Osteoblast (primary cell): ENCODE results near the gene PM20D1. TPM values are rescaled to one million over a fixed set of nuclear protein-coding genes. Genes with fewer than 3 reads are reported as not detected.
"Not testable (repeated sequence)": the region's sequence is repeated elsewhere in the genome, so short reads cannot be mapped to it uniquely, and the experiment has no call there.

Source experiments
- DNase-seq: peaks from one replicate; pipeline ENCODE4 v3.0.0; 2011; ENCODE audit warnings: low spot score, mixed read lengths; ENCODE audit not compliant: insufficient read length; ENCODE audit errors: missing footprints
- H2AFZ ChIP-seq: 2 replicates; pipeline ENCODE4 v1.6.0; 2011; ENCODE audit warnings: mild to moderate bottlenecking, low read length
- H3K27ac ChIP-seq: 2 replicates; pipeline ENCODE4 v1.5.1; 2011; ENCODE audit warnings: mild to moderate bottlenecking, low read depth, low read length, moderate library complexity
- H3K27me3 ChIP-seq: 2 replicates; pipeline ENCODE4 v1.6.0; 2012; ENCODE audit warnings: mild to moderate bottlenecking, control low read depth, inconsistent platforms, low read length, moderate library complexity; ENCODE audit not compliant: insufficient read depth
- H3K36me3 ChIP-seq: 2 replicates; pipeline ENCODE4 v1.5.1; 2011; ENCODE audit warnings: mild to moderate bottlenecking, low read length, control low read depth, moderate library complexity; ENCODE audit not compliant: insufficient read depth
- H3K4me1 ChIP-seq: 2 replicates; pipeline ENCODE4 v1.5.1; 2011; ENCODE audit warnings: mild to moderate bottlenecking, low read length, control low read depth, moderate library complexity; ENCODE audit not compliant: insufficient read depth
- H3K4me2 ChIP-seq: 2 replicates; pipeline ENCODE4 v1.6.0; 2011; ENCODE audit warnings: mild to moderate bottlenecking, low read length; ENCODE audit not compliant: insufficient read depth
- H3K4me3 ChIP-seq: fragments of 200-600 bp; sonication (generic); 3 replicates; pipeline ENCODE4 v1.5.1; 2012; ENCODE audit warnings: mild to moderate bottlenecking, low read length, inconsistent platforms; ENCODE audit not compliant: insufficient read depth
- H3K79me2 ChIP-seq: 2 replicates; pipeline ENCODE4 v1.6.0; 2012; ENCODE audit warnings: mild to moderate bottlenecking, low read length, control low read depth, inconsistent platforms; ENCODE audit not compliant: insufficient read depth
- H3K9me3 ChIP-seq: 2 replicates; pipeline ENCODE4 v1.5.1; 2011; ENCODE audit warnings: low read depth, low read length, control low read depth
- H4K20me1 ChIP-seq: 2 replicates; pipeline ENCODE4 v1.6.0; 2012; ENCODE audit warnings: mild to moderate bottlenecking, low read length, control low read depth; ENCODE audit not compliant: insufficient read depth
- CTCF ChIP-seq: IDR thresholded peaks from 2 replicates; pipeline ENCODE4 v1.5.1; 2011; ENCODE audit warnings: mild to moderate bottlenecking, low read depth, low read length, moderate library complexity; ENCODE audit errors: extremely low read depth
- total RNA-seq: library from RNA; depleted of rRNA; stranded (reverse); fragments of >200 nt; gene quantifications from 2 replicates; pipeline ENCODE4 v1.2.3, GENCODE V29; 2012

The PM20D1 gene
- total RNA-seq, 1 donor = not detected

- no peak overlapping the region for H3K4me3 ChIP-seq
- H3K9me3 ChIP-seq = no peaks in the 10 kb centered on the region
- H3K27ac ChIP-seq = no peak overlapping the region
- H2AFZ ChIP-seq = no peak overlapping the region
- H3K4me1 ChIP-seq = no peaks in the 10 kb centered on the region
- H3K4me2 ChIP-seq = no peak overlapping the region
- no peaks in the 10 kb centered on the region for H4K20me1 ChIP-seq
- no peaks in the 10 kb centered on the region for H3K36me3 ChIP-seq
- no peak for DNase-seq
- no peak for TF ChIP-seq CTCF
- H3K27me3 ChIP-seq = no peaks in the 10 kb centered on the region
- no peaks in the 10 kb centered on the region for H3K79me2 ChIP-seq
Measured at GRCh38 chr1:205878026-205878425, 28.1 kb upstream of the PM20D1 start.

GRCh38 chr1:205873148-205873547 lies 23.2 kb upstream of the PM20D1 start:
- not testable (repeated sequence) for H4K20me1 ChIP-seq, H3K4me3 ChIP-seq, H3K79me2 ChIP-seq, H3K4me1 ChIP-seq, H3K4me2 ChIP-seq, H3K36me3 ChIP-seq, H3K9me3 ChIP-seq, H2AFZ ChIP-seq, H3K27ac ChIP-seq, H3K27me3 ChIP-seq, DNase-seq

- Histone ChIP-seq H3K4me2 (no peak overlapping the region), H4K20me1 (no peaks in the 10 kb centered on the region), H3K36me3 (no peaks in the 10 kb centered on the region), H3K27me3 (no peaks in the 10 kb centered on the region), H3K4me1 (no peaks in the 10 kb centered on the region), H2AFZ (no peak overlapping the region), H3K79me2 (no peaks in the 10 kb centered on the region), H3K27ac (no peak overlapping the region), H3K4me3 (no peak overlapping the region), H3K9me3 (no peaks in the 10 kb centered on the region)
- TF ChIP-seq CTCF = no peak
- DNase-seq = no peak
Measured at GRCh38 chr1:205870236-205870635, 20.3 kb upstream of the PM20D1 start.

GRCh38 chr1:205861540-205861939 lies 11.6 kb upstream of the PM20D1 start:
- Histone ChIP-seq H3K27ac (no peak overlapping the region), H3K9me3 (no peaks in the 10 kb centered on the region), H3K4me1 (no peaks in the 10 kb centered on the region), H3K4me2 (no peak overlapping the region), H3K27me3 (no peaks in the 10 kb centered on the region), H2AFZ (no peak overlapping the region), H4K20me1 (no peaks in the 10 kb centered on the region), H3K79me2 (no peaks in the 10 kb centered on the region), H3K4me3 (no peak overlapping the region), H3K36me3 (no peaks in the 10 kb centered on the region)
- TF ChIP-seq CTCF = no peak
- no peak for DNase-seq
